ENCODE results near the gene EIF4G2.

EIF4G2 gene

GRCh38 chr11:10808235-10808552 is 532 bp downstream of the EIF4G2 start:
- peak; percentile 18 for DNase-seq (ENCODE audit: low spot score)

GRCh38 chr11:10807493-10808234 is 1.1 kb downstream of the EIF4G2 start:
- DNase-seq (ENCODE audit: low spot score): peak; percentile 48

- DNase-seq (ENCODE audit: low spot score): no peak
Measured at GRCh38 chr11:10806206-10806605, 2.5 kb downstream of the EIF4G2 start.

- no peak for DNase-seq (ENCODE audit: low spot score)
Measured at GRCh38 chr11:10805741-10806140, 3.0 kb downstream of the EIF4G2 start.

- no peak for DNase-seq (ENCODE audit: low spot score)
Measured at GRCh38 chr11:10803676-10804075, 5.0 kb downstream of the EIF4G2 start.

GRCh38 chr11:10800292-10800691 is 8.4 kb downstream of the EIF4G2 start:
- DNase-seq (ENCODE audit: low spot score): no peak

- no peak for DNase-seq (ENCODE audit: low spot score)
Measured at GRCh38 chr11:10798330-10798928, 10.3 kb downstream of the EIF4G2 start.

GRCh38 chr11:10797531-10797930 is 11.2 kb downstream of the EIF4G2 start:
- DNase-seq (ENCODE audit: low spot score): no peak

GRCh38 chr11:10797001-10797400 is 11.7 kb downstream of the EIF4G2 start:
- DNase-seq (ENCODE audit: low spot score): no peak

GRCh38 chr11:10796191-10796590 is 12.5 kb downstream of the EIF4G2 start:
- DNase-seq (ENCODE audit: low spot score): no peak

GRCh38 chr11:10793470-10794255 is 15.1 kb downstream of the EIF4G2 start:
- no peak for DNase-seq (ENCODE audit: low spot score)

GRCh38 chr11:10792385-10793068 is 16.2 kb downstream of the EIF4G2 start:
- peak; percentile 94 for DNase-seq (ENCODE audit: low spot score)

GRCh38 chr11:10786451-10786850 is 22.3 kb downstream of the EIF4G2 start:
- DNase-seq (ENCODE audit: low spot score): no peak

- DNase-seq (ENCODE audit: low spot score): no peak
Measured at GRCh38 chr11:10785146-10785474, 23.6 kb downstream of the EIF4G2 start.

- no peak for DNase-seq (ENCODE audit: low spot score)
Measured at GRCh38 chr11:10784232-10785145, 24.2 kb downstream of the EIF4G2 start.

- DNase-seq (ENCODE audit: low spot score): no peak
Measured at GRCh38 chr11:10780040-10780439, 28.7 kb downstream of the EIF4G2 start.

GRCh38 chr11:10779086-10779485 is 29.6 kb downstream of the EIF4G2 start:
- DNase-seq (ENCODE audit: low spot score): no peak

GRCh38 chr11:10778217-10778970 is 30.3 kb downstream of the EIF4G2 start:
- DNase-seq (ENCODE audit: low spot score): no peak

GRCh38 chr11:10777806-10778205 is 30.9 kb downstream of the EIF4G2 start:
- DNase-seq (ENCODE audit: low spot score): no peak

GRCh38 chr11:10777393-10777793 is 31.3 kb downstream of the EIF4G2 start:
- DNase-seq (ENCODE audit: low spot score): no peak

- DNase-seq (ENCODE audit: low spot score): no peak
Measured at GRCh38 chr11:10774811-10775210, 33.9 kb downstream of the EIF4G2 start.

All from iPS-NIHi11 (cell line).